Measurements from ENCODE around the gene MEP1B. TPM values are rescaled to one million over a fixed set of nuclear protein-coding genes. Genes with fewer than 3 reads are reported as not detected.
"Not testable (repeated sequence)": the region's sequence is repeated elsewhere in the genome, so short reads cannot be mapped to it uniquely, and the experiment has no call there.

The MEP1B gene
- total RNA-seq, 3 donors from 2014 or later, result 0.15 to 0.33 TPM; not detected in 1

- intact Hi-C loops (cut with DNase I; ENCODE audit: low total_unique reads), result loop anchor here (10.0 kb wide), 1 partner anchor 397 kb away; no protein-coding TSS in a partner anchor
- no peaks in the 10 kb centered on the region for H3K9me3 ChIP-seq
- DNase-seq (ENCODE audit: low spot score in 2 of 2), result peak; percentile 67 to 76
- H3K4me1 ChIP-seq, result no peaks in the 10 kb centered on the region
- no peaks in the 10 kb centered on the region for H3K27me3 ChIP-seq
- no peaks in the 10 kb centered on the region for H3K36me3 ChIP-seq
- TF ChIP-seq CTCF (IDR thresholded peaks at IDR 0.05) (peak; percentile 58 to 91 (median 82)), POLR2A (IDR thresholded peaks at IDR 0.05) (no peak)
- no peak overlapping the region for H3K27ac ChIP-seq
- peak overlapping the region; percentile 15 to 46 (median 33) for H3K4me3 ChIP-seq
Measured at GRCh38 chr18:32158108-32158624, 31.7 kb upstream of the MEP1B start.

GRCh38 chr18:32158631-32159030 is 31.2 kb upstream of the MEP1B start:
- H3K27me3 ChIP-seq; H3K4me1 ChIP-seq; DNase-seq (ENCODE audit: low spot score in 2 of 2); H3K36me3 ChIP-seq; H3K27ac ChIP-seq; H3K9me3 ChIP-seq: not testable (repeated sequence)
- intact Hi-C loops (cut with DNase I; ENCODE audit: low total_unique reads), result loop anchor here (10.0 kb wide), 1 partner anchor 396 kb away; no protein-coding TSS in a partner anchor
- H3K4me3 ChIP-seq, result peak overlapping the region in 2 of 3 donors; percentile 33 to 46

GRCh38 chr18:32160547-32160946 is 29.3 kb upstream of the MEP1B start:
- Histone ChIP-seq H3K9me3 (no peaks in the 10 kb centered on the region), H3K27me3 (no peaks in the 10 kb centered on the region), H3K36me3 (no peaks in the 10 kb centered on the region), H3K27ac (no peak overlapping the region), H3K4me1 (no peaks in the 10 kb centered on the region), H3K4me3 (no peak overlapping the region)
- TF ChIP-seq CTCF (IDR thresholded peaks at IDR 0.05), result no peak
- no peak for TF ChIP-seq POLR2A (IDR thresholded peaks at IDR 0.05)
- no peak for TF ChIP-seq POLR2AphosphoS5 (IDR thresholded peaks at IDR 0.05)
- no peak for DNase-seq (ENCODE audit: low spot score in 2 of 2)
- intact Hi-C loops (cut with DNase I; ENCODE audit: low total_unique reads), result no loop called here

GRCh38 chr18:32167980-32168730 is 21.7 kb upstream of the MEP1B start:
- Histone ChIP-seq H3K27ac (peak overlapping the region in 1 of 2 donors; percentile 25), H3K27me3 (no peaks in the 10 kb centered on the region), H3K4me1 (no peaks in the 10 kb centered on the region), H3K4me3 (no peak overlapping the region), H3K36me3 (no peaks in the 10 kb centered on the region), H3K9me3 (no peaks in the 10 kb centered on the region)
- DNase-seq (ENCODE audit: low spot score in 2 of 2), result no peak
- TF ChIP-seq POLR2AphosphoS5 (IDR thresholded peaks at IDR 0.05) (no peak), CTCF (IDR thresholded peaks at IDR 0.05) (no peak), POLR2A (IDR thresholded peaks at IDR 0.05) (no peak)
- intact Hi-C loops (cut with DNase I; ENCODE audit: low total_unique reads), result loop anchor here (1.0 to 2.0 kb wide), 2 partner anchors 17 to 30 kb away; no protein-coding TSS in a partner anchor

- no peak overlapping the region for H3K4me3 ChIP-seq
- no peak for DNase-seq (ENCODE audit: low spot score in 2 of 2)
- H3K27ac ChIP-seq, result no peak overlapping the region
- H3K36me3 ChIP-seq, result no peaks in the 10 kb centered on the region
- no peaks in the 10 kb centered on the region for H3K9me3 ChIP-seq
- H3K27me3 ChIP-seq, result no peaks in the 10 kb centered on the region
- no peaks in the 10 kb centered on the region for H3K4me1 ChIP-seq
- TF ChIP-seq POLR2A (IDR thresholded peaks at IDR 0.05) (no peak), CTCF (IDR thresholded peaks at IDR 0.05) (no peak), POLR2AphosphoS5 (IDR thresholded peaks at IDR 0.05) (no peak)
- intact Hi-C loops (cut with DNase I; ENCODE audit: low total_unique reads), result no loop called here
Measured at GRCh38 chr18:32173654-32174053, 16.2 kb upstream of the MEP1B start.
